Thymus (tissue), 11 donors: Measurements from ENCODE around the gene SMIM12. TPM values are rescaled to one million over a fixed set of nuclear protein-coding genes. Genes with fewer than 3 reads are reported as not detected.

Source experiments
- DNase-seq, 9 donors: peaks; one replicate each; pipeline ENCODE4 v3.0.0-alpha.2; 2013; ENCODE audit warnings: low spot score in 9 of 9, low read depth in 6 of 9, missing footprints in 1 of 9
- H3K27ac ChIP-seq, 2 donors: one replicate each; pipeline ENCODE4 v1.5.1; 2013; ENCODE audit warnings: control low read depth in 1 of 2, low read depth in 1 of 2, low read length in 1 of 2, mild to moderate bottlenecking in 1 of 2, moderate library complexity in 1 of 2
- H3K27me3 ChIP-seq, 2 donors: one replicate each; pipeline ENCODE4 v1.5.1; 2013; ENCODE audit warnings: low read length in 1 of 2; ENCODE audit not compliant: control insufficient read depth in 2 of 2, insufficient read depth in 1 of 2
- H3K36me3 ChIP-seq, 2 donors: one replicate each; pipeline ENCODE4 v1.5.1; 2013; ENCODE audit warnings: low read length in 1 of 2, mild to moderate bottlenecking in 1 of 2, moderate library complexity in 1 of 2; ENCODE audit not compliant: control insufficient read depth in 2 of 2, insufficient read depth in 2 of 2
- H3K4me1 ChIP-seq, 2 donors: one replicate each; pipeline ENCODE4 v1.5.1; 2013; ENCODE audit warnings: low read length in 2 of 2; ENCODE audit not compliant: control insufficient read depth in 2 of 2, insufficient read depth in 2 of 2
- H3K4me3 ChIP-seq, 2 donors: one replicate each; pipeline ENCODE4 v1.5.1; 2013; ENCODE audit warnings: low read length in 2 of 2, control low read depth in 1 of 2, mild to moderate bottlenecking in 1 of 2
- H3K9me3 ChIP-seq, 2 donors: one replicate each; pipeline ENCODE4 v1.5.1; 2013; ENCODE audit warnings: low read length in 1 of 2, mild to moderate bottlenecking in 1 of 2; ENCODE audit not compliant: control insufficient read depth in 2 of 2, insufficient read depth in 1 of 2
- WGBS: extraction: QIAGEN DNeasy Blood & Tissue Kit; methylation state at CpG from one replicate; pipeline ENCODE4 v1.1.7; 2013; 5-methylcytosine and 5-hydroxymethylcytosine counted together
- polyA plus RNA-seq: library from polyadenylated mRNA; stranded (reverse); fragments of 200-250 nt; gene quantifications from one replicate; pipeline ENCODE4 v1.2.3, GENCODE V29; 2013
- total RNA-seq: library from RNA; stranded (reverse); fragments of 120-200 nt; gene quantifications from one replicate; pipeline ENCODE4 v1.2.4, GENCODE V29; 2013
- donor health status: healthy.

The SMIM12 gene
- total and polyA plus RNA-seq, 2 donors = 25.7 to 31.9 TPM

DNA sequence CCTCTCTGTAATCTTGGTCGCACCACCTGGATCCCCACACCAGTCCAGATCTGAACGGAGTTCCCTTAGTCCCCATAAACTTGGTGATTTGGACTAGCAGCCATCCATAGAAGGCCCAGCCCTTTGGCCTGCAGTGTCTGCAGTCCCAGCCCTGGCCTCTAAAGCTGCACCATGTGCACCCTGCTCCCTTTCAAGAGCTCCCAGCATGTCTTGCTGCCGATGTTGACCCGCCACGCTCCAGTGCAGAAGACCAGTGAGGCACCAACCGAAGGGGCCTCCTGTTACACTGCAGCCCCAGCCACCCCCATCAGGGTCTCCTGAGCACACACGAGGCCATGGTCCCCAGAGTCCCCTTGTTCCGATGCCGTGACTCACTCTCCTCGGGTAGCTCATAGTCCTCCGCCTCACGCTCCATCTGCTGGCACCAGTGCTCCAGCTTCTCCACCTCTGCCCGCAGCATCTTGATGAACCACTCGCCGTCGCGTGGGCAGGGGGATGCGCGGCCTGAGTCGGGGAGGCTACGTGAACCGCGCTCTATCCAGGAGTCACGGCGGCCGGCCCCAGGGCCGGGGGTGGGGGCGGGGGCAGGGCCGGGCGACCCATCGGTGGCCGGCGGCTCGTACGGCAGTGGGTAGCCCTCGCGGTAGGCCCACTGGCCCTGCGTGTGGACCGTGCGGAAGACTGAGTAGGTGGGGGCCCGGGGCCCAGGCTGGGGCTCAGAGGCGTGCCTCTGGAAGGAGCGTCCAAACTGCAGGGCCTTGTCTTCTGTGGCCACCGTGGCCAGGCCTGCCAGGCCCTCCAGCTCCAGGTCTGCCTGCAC lies 8.9 kb upstream of the SMIM12 start:
- no peaks in the 10 kb centered on the region for H3K9me3 ChIP-seq
- H3K4me3 ChIP-seq = no peak overlapping the region
- DNase-seq = no peak
- 97% methylated on average over 44 of the region's 44 CpGs for WGBS
- no peaks in the 10 kb centered on the region for H3K36me3 ChIP-seq
- no peak overlapping the region for H3K27ac ChIP-seq
- H3K27me3 ChIP-seq = peaks cover 8 to 42% of the 10 kb centered on the region in 2 donors
- peaks cover 61 to 67% of the 10 kb centered on the region in 2 donors for H3K4me1 ChIP-seq

DNA sequence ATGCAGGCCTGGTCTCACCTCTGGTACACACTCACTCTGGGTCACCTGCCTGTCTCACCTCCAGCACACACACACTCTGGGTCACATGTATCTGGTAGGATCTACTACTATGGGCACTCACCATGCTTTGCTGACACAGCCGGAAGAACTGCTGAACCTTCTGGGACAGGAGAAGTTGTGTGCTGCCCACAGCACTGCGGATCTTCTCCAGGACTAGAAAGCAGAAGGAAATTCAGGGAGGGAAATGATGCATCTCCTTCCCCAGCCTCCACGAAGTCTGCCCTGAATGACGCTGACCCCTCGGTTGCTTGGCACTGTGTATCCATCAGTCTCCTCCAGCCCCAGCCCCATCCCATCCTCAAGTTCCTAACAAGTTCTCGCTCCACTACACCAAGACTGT lies 7.9 kb upstream of the SMIM12 start:
- WGBS = 55% methylated on average over 6 of the region's 6 CpGs
- H3K4me1 ChIP-seq = peaks cover 62 to 67% of the 10 kb centered on the region in 2 donors
- H3K27ac ChIP-seq = no peak overlapping the region
- peaks cover 10 to 45% of the 10 kb centered on the region in 2 donors for H3K27me3 ChIP-seq
- no peak for DNase-seq
- no peaks in the 10 kb centered on the region for H3K36me3 ChIP-seq
- no peaks in the 10 kb centered on the region for H3K9me3 ChIP-seq
- H3K4me3 ChIP-seq = no peak overlapping the region

DNA sequence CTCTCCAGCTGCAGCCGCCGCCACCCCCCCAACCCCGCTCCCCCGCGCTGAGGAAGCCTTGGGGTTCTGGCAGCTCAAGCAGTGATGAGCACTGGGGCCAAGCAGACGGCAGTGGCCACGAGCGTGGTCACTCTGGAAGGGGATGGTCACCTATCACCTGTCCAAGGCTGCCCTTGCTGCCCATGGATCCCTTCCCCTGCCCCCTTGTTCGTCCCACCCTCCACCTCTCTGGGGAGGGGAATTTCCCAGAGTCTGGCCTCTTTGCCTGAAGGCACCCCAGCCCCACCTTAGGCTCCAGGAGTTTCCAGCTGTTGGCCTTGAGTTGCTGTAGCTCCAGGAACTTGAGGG lies 7.2 kb upstream of the SMIM12 start:
- Histone ChIP-seq H3K4me1 (peaks cover 55 to 60% of the 10 kb centered on the region in 2 donors), H3K9me3 (no peaks in the 10 kb centered on the region), H3K36me3 (no peaks in the 10 kb centered on the region), H3K4me3 (peak overlapping the region; percentile 64 to 69), H3K27ac (peak overlapping the region in 1 of 2 donors; percentile 56), H3K27me3 (peaks cover 10 to 45% of the 10 kb centered on the region in 2 donors)
- 37% methylated on average over 9 of the region's 9 CpGs for WGBS
- no peak for DNase-seq

GRCh38 chr1:34865981-34866761 lies 6.6 kb upstream of the SMIM12 start:
- Histone ChIP-seq H3K27me3 (peaks cover 10 to 45% of the 10 kb centered on the region in 2 donors), H3K9me3 (no peaks in the 10 kb centered on the region), H3K4me1 (peaks cover 50 to 55% of the 10 kb centered on the region in 2 donors), H3K4me3 (peak overlapping the region; percentile 64 to 69), H3K36me3 (no peaks in the 10 kb centered on the region), H3K27ac (peak overlapping the region in 1 of 2 donors; percentile 81)
- 2% methylated on average over 81 of the region's 81 CpGs for WGBS
- peak; percentile 70 to 93 (median 85) for DNase-seq

GRCh38 chr1:34865573-34865972 lies 6.0 kb upstream of the SMIM12 start:
- H3K4me3 ChIP-seq = peak overlapping the region in 1 of 2 donors; percentile 69
- H3K27me3 ChIP-seq = peaks cover 10 to 45% of the 10 kb centered on the region in 2 donors
- DNase-seq = no peak
- H3K4me1 ChIP-seq = peaks cover 47 to 49% of the 10 kb centered on the region in 2 donors
- peak overlapping the region in 1 of 2 donors; percentile 81 for H3K27ac ChIP-seq
- WGBS = 20% methylated on average over 25 of the region's 25 CpGs
- H3K9me3 ChIP-seq = no peaks in the 10 kb centered on the region
- no peaks in the 10 kb centered on the region for H3K36me3 ChIP-seq

DNA sequence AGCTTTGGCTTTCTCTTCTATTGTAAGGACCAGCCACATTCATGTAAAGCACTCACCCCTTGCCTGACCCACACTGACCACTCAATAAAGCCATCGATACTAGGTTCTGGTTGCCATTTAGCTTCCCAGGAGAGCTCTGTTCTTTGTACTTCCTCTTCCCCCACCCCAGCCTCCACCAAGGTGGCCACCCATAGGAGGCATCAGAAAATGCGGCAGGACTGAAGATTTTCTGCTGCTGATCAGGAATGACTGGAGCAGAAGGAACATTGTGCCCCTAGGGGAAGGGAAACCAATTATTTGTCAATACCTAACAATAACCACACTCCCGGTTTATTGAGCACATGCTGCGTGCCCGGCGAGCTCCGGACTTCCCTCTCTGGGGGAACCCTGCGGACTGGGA lies 5.2 kb upstream of the SMIM12 start:
- Histone ChIP-seq H3K27ac (no peak overlapping the region), H3K9me3 (no peaks in the 10 kb centered on the region)
- WGBS = 96% methylated on average over 8 of the region's 8 CpGs

DNA sequence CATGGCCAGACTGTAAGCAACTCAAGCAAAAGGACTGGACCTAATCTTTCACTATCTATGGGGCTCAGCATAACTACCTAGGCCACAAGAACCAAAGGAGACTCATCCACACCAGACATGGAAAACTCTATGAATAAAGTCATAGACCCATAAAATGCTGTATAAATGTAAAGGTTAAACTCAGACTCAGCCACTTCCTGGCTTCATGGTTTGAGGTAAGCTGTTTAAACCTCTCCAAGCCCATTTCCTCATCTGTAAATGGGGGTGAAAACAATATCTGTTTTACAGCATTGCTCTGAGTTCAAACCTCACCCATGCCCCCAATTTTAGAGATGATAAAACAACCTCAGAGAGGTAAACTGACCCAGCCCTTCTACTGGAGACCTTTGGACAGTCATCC lies 4.0 kb upstream of the SMIM12 start:
- Histone ChIP-seq H3K4me3 (no peak overlapping the region), H3K36me3 (no peaks in the 10 kb centered on the region), H3K27me3 (peaks cover 10 to 45% of the 10 kb centered on the region in 2 donors), H3K27ac (peak overlapping the region in 1 of 2 donors; percentile 55), H3K4me1 (peaks cover 38 to 42% of the 10 kb centered on the region in 2 donors), H3K9me3 (no peaks in the 10 kb centered on the region)
- peak in 1 of 9 donors; percentile 63 for DNase-seq

More for the DNA sequence above, 5.2 kb upstream of the SMIM12 start:
- no peaks in the 10 kb centered on the region for H3K36me3 ChIP-seq
- no peak for DNase-seq
- H3K4me3 ChIP-seq = no peak overlapping the region
- peaks cover 44 to 45% of the 10 kb centered on the region in 2 donors for H3K4me1 ChIP-seq
- peaks cover 10 to 45% of the 10 kb centered on the region in 2 donors for H3K27me3 ChIP-seq

DNA sequence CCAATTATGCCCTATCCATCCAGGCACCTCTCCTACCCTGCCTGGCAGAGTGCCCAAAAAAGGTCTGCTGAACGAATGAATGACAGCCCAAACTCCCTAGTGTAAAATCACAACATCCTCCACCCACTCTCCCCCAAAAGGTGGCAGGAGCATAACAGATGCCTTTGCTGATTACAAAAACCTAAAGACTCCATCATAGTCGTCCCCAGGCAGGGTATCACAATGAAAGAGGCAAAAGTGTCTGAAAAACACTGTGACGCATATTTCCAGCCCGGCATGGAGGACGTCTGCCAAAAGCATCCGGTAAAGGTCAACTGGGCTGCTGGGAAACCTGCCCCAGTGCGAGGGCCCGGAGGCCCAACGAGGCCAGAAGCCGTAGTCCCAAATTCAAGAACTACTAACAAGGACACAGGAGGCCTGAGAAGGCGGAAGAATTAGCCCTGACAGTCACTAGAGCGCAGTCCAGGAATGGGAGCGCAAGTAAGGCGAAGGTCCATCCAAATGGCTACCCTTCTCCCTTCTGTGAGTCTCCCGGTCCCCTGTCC lies 576 bp downstream of the SMIM12 start:
- Histone ChIP-seq H3K9me3 (no peaks in the 10 kb centered on the region), H3K27ac (peak overlapping the region; percentile 58 to 82), H3K4me3 (peak overlapping the region; percentile 66 to 90), H3K36me3 (peaks cover 12 to 22% of the 10 kb centered on the region in 2 donors), H3K4me1 (peaks cover 20 to 22% of the 10 kb centered on the region in 2 donors), H3K27me3 (peaks cover 2 to 7% of the 10 kb centered on the region in 2 donors)
- peak in 1 of 9 donors; percentile 58 for DNase-seq
- under 1% methylated on average over 15 of the region's 15 CpGs for WGBS

- H3K4me1 ChIP-seq = peaks cover 15% of the 10 kb centered on the region in 2 donors
Observed at GRCh38 chr1:34856697-34857096, 2.9 kb downstream of the SMIM12 start.

More at GRCh38 chr1:34856697-34857096, 2.9 kb downstream of the SMIM12 start:
- Histone ChIP-seq H3K27me3 (no peaks in the 10 kb centered on the region), H3K27ac (no peak overlapping the region), H3K36me3 (peaks cover 16 to 23% of the 10 kb centered on the region in 2 donors), H3K4me3 (no peak overlapping the region), H3K9me3 (no peaks in the 10 kb centered on the region)
- 98% methylated on average over 6 of the region's 6 CpGs for WGBS
- no peak for DNase-seq
